HG03354 (cell line): ENCODE measurements around the gene SUMO3.

ENCODE experiments used
- ATAC-seq: cut with Tn5 transposase; IDR thresholded peaks from one replicate; pipeline ENCODE4 v1.9.1; 2021; ENCODE audit warnings: mild to moderate bottlenecking; ENCODE audit not compliant: unreplicated experiment, poor library complexity, severe bottlenecking

The SUMO3 gene

DNA sequence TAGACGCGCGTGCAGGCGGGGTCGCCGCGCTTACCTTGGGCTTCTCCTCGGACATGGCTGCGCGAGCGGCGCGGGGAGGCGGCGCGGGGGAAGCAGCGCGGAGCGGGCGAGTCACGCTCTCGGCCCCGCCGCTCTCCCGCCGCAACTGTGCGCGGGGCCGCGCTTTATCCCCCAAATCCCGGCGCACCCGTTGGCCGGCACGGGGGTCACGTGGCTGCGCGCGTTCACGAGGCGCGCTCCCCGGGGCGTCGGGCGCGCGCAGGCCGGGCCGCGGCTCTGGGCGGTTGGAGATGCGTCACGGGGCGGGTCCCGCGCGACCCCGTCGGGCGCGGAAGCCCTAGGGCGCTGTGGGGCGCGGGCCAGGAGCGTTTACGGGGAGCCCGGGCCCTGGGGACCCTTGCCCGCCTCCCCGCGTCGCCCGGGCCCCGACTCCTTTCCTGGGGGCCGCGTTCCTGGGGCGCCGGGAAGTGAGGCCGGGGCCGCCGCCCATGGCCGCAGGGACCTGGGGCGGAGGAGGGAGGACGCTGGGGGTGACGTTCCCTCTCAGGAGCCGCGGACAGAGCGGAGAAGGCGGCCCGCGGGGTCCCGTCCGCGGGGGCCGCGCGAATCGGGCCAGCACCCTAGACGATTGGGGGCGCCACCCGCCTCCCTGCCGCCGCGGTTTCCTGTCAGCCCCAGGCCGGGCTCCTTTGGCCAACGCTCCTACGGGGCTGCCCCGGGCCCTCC is at the start of gene SUMO3:
Gene SUMO3, minus strand, starts transcription at position 149 of the 726 bp plus-strand sequence. Its CDS starts 94 bp downstream, at position 55.
- peak; percentile 63 for ATAC-seq

DNA sequence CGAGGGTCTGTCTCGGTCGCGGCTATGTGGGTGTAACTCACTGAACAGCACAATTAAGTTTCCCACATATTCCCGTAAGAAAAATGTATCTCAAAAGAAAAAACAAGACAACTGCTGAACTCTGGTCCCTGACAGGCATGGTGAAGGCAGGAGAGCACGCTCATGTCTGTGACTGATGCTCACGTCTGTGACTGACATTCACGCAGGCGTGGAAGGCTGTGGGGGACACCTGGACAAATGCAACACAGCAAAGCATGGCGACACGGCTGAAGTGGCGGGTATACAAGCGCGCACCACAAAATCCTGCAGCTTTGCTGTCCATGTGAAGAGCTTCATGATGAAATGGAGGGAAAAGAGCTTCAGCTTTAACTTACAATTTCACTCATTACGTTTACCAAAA is 49.6 kb upstream of the SUMO3 start:
- ATAC-seq = no peak

GRCh38 chr21:44866780-44867179 is 48.9 kb upstream of the SUMO3 start:
- ATAC-seq = no peak

DNA sequence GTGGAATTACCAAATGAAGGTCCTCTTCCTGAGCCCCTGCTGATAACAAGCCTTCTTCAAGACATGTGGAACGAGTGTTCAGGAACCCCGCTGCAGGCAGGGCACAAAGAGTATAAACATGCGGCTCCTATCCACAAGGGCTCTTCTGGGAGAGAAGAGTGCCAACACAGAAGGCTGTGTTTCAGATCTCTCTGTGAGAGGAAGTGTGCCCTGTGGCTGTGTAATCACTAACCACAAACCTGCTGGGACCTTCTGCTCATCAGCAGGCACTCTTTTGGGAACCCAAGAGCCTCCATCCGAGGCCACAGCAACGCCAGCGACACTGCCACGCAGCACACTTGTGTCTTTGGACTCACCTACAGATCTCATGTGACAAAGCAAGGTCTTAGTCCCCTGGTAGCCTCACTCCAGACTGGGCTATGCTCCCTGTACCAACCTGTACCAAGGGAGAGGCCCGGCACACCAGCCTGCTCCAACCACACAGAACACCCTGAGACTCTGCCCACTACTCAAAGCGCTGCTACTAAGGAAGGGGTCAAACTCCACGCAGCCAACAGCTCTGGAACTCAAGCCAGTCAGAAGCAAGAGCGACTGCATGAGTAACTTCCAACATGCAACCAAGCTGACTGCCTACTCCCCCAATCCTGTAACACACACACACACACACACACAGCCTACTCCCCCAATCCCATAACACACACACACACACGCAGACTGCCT is 47.9 kb upstream of the SUMO3 start:
- no peak for ATAC-seq

DNA sequence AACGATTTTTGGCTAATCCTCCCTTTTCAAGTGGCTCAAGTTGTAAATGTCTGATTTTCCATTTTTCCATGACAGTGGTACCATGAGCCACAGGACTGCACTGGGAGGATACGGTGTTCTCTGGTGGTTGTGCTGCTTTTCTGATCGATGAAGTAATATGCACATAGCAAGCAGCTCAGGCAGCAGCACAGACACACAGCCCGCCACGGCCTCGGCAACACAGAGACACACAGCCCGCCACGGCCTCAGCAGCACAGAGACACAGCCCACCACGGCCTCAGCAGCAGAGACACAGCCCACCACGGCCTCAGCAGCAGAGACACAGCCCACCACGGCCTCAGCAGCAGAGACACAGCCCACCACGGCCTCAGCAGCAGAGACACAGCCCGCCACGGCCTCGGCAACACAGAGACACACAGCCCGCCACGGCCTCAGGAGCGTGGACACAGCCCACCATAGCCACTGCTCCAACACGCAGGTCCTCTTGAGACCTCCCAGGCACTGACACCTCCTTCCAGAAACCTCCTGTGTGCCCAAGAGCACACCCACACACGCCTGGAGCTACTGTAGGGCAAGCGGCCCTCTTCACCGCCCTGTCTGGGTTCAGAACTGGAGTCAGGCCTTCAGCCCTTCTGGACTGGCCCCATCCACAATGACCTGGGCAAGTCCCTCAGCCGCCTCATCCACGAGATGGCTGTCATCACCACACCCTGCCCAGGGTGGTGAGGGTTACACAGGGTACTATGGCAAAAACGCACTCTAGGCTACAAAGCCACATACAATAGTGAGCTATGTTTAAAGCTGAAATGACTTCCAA is 45.2 kb upstream of the SUMO3 start:
- ATAC-seq = no peak

- no peak for ATAC-seq
These were observed 40.9 kb upstream of the SUMO3 start for GRCh38 chr21:44858791-44859190.

DNA sequence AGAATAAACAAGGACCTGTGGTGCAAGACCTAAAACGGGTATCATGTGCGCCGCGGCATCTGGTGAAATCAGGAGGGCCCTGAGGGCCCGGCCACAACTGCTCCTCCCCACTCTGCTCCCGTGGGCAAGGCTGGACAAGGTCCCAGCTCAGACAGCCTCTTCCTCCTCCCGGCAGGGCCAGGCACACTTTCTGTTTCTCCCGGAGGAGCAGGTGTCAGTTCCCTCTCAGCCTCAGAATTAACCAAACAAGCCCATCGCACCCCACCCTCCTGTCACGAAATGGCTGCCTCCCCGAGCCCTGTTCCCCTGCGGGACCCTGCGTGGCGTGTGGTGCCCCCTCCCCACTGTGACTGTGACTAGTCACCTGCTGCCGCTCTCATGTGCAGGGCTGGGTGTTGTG is 40.4 kb upstream of the SUMO3 start:
- ATAC-seq = no peak

DNA sequence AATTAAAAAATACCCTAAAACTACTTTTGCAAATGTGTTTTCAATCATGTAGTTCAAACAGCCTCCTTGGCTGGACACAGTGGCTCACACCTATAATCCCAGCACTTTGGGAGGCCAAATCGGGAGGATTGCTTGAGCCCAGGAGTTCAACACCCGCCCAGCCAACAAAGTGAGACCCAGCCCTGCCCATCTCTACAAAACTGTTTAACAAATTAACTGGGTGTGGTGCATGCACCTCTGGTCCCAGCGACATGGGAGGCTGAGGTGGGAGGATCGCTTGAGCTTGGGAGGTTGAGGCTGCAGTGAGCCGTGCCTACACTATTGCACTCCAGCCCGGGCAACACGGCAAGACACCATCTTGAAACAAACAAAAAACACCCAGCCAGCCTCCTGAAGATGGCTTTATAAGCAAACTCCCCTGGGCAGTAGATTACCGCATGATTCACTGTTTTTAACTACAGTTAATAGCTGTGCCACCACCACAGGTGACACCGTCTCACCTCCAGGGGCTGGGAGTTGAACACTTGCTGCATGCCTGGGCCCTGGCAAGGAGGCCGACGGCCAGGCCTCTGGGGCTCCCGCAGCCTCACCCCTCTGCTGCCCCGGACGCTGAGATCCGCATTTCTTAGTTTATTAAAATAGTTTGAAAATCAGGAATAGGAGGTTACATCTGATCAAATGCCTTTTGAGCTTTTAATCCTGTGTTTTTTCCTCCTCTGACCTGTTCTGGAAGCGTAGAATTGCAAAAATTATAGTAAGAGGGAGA is 39.4 kb upstream of the SUMO3 start:
- ATAC-seq = no peak

- no peak for ATAC-seq
These were observed 38.3 kb upstream of the SUMO3 start for GRCh38 chr21:44856131-44856530.

GRCh38 chr21:44855572-44855971 is 37.7 kb upstream of the SUMO3 start:
- ATAC-seq = no peak

GRCh38 chr21:44854664-44855446 is 37.0 kb upstream of the SUMO3 start:
- no peak for ATAC-seq

DNA sequence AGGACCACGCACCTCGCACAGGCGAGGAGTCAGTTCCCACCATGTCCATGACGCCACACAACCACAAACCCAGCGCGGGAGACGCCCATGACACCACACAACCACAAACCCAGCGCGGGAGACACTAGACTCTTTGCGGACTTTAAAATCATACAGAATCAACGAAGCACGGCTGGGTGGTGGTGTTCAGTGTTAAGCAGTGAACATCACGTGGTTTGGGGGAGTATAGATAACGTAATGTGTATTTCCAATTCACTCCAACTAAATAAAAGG is 36.5 kb upstream of the SUMO3 start:
- no peak for ATAC-seq

GRCh38 chr21:44853601-44854390 is 35.9 kb upstream of the SUMO3 start:
- ATAC-seq = no peak

- no peak for ATAC-seq
These were observed 33.2 kb upstream of the SUMO3 start for GRCh38 chr21:44850905-44851657.

GRCh38 chr21:44850208-44850800 is 32.4 kb upstream of the SUMO3 start:
- no peak for ATAC-seq

DNA sequence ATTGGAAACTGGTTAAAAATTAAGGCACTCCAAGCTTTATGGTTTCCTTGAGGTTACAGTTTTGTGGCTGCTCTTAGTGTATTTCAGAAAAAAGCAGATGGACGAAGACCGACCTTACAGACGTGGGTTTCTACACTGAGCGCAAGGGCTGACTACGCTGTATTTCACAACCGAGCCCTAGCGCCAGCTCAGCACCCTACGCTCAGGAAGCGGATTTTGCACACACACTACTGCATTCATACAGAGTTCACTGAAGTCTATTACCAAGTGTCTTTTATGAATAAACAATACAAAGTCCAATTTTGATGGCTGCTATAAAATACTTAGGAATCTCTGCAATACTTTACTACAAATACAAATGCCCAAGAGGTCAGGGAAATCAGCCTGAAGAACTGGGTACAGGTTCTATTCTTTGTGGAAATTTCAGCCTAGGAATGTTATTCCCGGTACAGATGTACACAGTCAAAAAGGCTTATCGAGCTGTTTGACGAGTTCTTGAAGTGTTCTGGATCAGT is 31.8 kb upstream of the SUMO3 start:
- ATAC-seq = no peak

DNA sequence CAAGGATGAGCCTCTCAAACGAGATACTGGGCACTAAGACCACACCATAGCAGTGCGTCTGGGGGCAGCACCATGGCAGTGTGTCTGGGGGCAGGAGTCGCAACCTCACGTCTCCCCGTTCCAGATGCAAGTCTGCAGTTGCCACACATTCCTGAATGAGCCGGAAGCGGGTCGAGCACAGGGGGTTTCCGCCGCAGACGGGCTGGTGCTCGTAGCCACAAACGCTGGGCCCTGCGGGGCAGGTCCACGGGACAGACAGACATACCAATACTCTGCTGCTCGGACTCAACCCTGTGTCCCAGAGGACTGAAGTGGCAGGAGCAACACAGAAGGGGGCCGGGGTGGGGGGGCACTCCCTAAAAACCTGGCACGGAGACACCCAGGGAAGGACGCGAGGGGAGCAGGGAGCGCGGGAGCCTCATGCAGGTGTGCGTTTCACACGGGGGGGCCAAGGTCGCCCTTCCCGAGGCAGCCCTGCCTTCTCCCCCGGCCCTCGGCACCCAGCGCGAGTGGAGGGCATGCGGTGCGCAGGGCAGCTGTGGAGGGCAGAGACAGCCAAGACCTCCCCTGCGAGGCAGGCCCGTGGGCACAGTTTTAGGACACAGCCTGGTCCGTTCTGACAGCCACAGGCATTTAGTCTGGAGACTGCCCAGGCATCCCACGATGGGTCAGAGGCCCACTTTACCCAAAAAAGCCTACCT is 31.1 kb upstream of the SUMO3 start:
- no peak for ATAC-seq
